ENCODE data around the gene LBH. TPM values are rescaled to one million over a fixed set of nuclear protein-coding genes. Genes with fewer than 3 reads are reported as not detected.

The LBH gene
- polyA plus RNA-seq, 1 donor (not counting 4 experiments of a cell fraction or from before 2014, with no cell fraction given): 0.83 TPM

- H3K9ac ChIP-seq (ENCODE audit: control insufficient read depth, extremely low read depth, insufficient read depth, low read length): no peak overlapping the region
- H4K20me1 ChIP-seq (ENCODE audit: control insufficient read depth, extremely low read depth, insufficient read depth, low read length): no peaks in the 10 kb centered on the region
- FAIRE-seq: no peak
- no peak overlapping the region for H3K4me2 ChIP-seq (ENCODE audit: control insufficient read depth, extremely low read depth, insufficient read depth, low read depth, low read length)
- H3K9me1 ChIP-seq (ENCODE audit: control insufficient read depth, extremely low read depth, insufficient read depth, low read length): no peaks in the 10 kb centered on the region
- H3K79me2 ChIP-seq (ENCODE audit: control insufficient read depth, insufficient read depth, low read length): no peaks in the 10 kb centered on the region
- no peaks in the 10 kb centered on the region for H3K9me3 ChIP-seq (ENCODE audit: control insufficient read depth, low read depth, low read length)
- no peak for TF ChIP-seq CTCF (optimal IDR thresholded peaks at IDR 0.05 in 1 of 3, IDR thresholded peaks at IDR 0.05 in 1 of 3, conservative IDR thresholded peaks at IDR 0.05 in 1 of 3; ENCODE audit: extremely low read depth in 1 of 3, insufficient read depth in 2 of 3, low read length in 3 of 3)
- no peak for TF ChIP-seq EZH2 (IDR thresholded peaks at IDR 0.05; ENCODE audit: low read length)
- no peak overlapping the region for H2AFZ ChIP-seq (ENCODE audit: control insufficient read depth, low read length)
- DNase-seq (ENCODE audit: low read depth, low spot score): no peak
- no peaks in the 10 kb centered on the region for H3K27me3 ChIP-seq (ENCODE audit: control insufficient read depth, extremely low read depth, insufficient read depth, low read length)
- dilution Hi-C loops (cut with MboI; ENCODE audit: extremely low pct_ligation_motif_present, low sequenced_read_pairs): no loop called here
- no peaks in the 10 kb centered on the region for H3K36me3 ChIP-seq (ENCODE audit: control insufficient read depth in 2 of 2, extremely low read depth in 1 of 2, insufficient read depth in 2 of 2, low read length in 2 of 2)
- peaks cover 6% of the 10 kb centered on the region for H3K4me1 ChIP-seq (ENCODE audit: control insufficient read depth, extremely low read depth, insufficient read depth, low read length)
- no peak overlapping the region for H3K27ac ChIP-seq (ENCODE audit: control insufficient read depth, insufficient read depth, low read length)
- H3K4me3 ChIP-seq (ENCODE audit: control insufficient read depth in 2 of 3, extremely low read depth in 1 of 3, insufficient read depth in 2 of 3, low read depth in 1 of 3, low read length in 3 of 3): no peak overlapping the region
Measured at GRCh38 chr2:30248791-30249190, 17.5 kb downstream of the LBH start.

GRCh38 chr2:30249354-30249753 is 18.0 kb downstream of the LBH start:
- Histone ChIP-seq H3K36me3 (ENCODE audit: control insufficient read depth in 2 of 2, extremely low read depth in 1 of 2, insufficient read depth in 2 of 2, low read length in 2 of 2) (no peaks in the 10 kb centered on the region), H2AFZ (ENCODE audit: control insufficient read depth, low read length) (no peak overlapping the region), H4K20me1 (ENCODE audit: control insufficient read depth, extremely low read depth, insufficient read depth, low read length) (no peaks in the 10 kb centered on the region), H3K4me2 (ENCODE audit: control insufficient read depth, extremely low read depth, insufficient read depth, low read depth, low read length) (no peak overlapping the region), H3K4me3 (ENCODE audit: control insufficient read depth in 2 of 3, extremely low read depth in 1 of 3, insufficient read depth in 2 of 3, low read depth in 1 of 3, low read length in 3 of 3) (no peak overlapping the region), H3K9ac (ENCODE audit: control insufficient read depth, extremely low read depth, insufficient read depth, low read length) (no peak overlapping the region), H3K9me3 (ENCODE audit: control insufficient read depth, low read depth, low read length) (no peaks in the 10 kb centered on the region), H3K4me1 (ENCODE audit: control insufficient read depth, extremely low read depth, insufficient read depth, low read length) (peaks cover 6% of the 10 kb centered on the region), H3K79me2 (ENCODE audit: control insufficient read depth, insufficient read depth, low read length) (no peaks in the 10 kb centered on the region), H3K27ac (ENCODE audit: control insufficient read depth, insufficient read depth, low read length) (no peak overlapping the region), H3K9me1 (ENCODE audit: control insufficient read depth, extremely low read depth, insufficient read depth, low read length) (no peaks in the 10 kb centered on the region), H3K27me3 (ENCODE audit: control insufficient read depth, extremely low read depth, insufficient read depth, low read length) (no peaks in the 10 kb centered on the region)
- no peak for FAIRE-seq
- DNase-seq (ENCODE audit: low read depth, low spot score): no peak
- TF ChIP-seq EZH2 (IDR thresholded peaks at IDR 0.05; ENCODE audit: low read length): no peak
- no peak for TF ChIP-seq CTCF (optimal IDR thresholded peaks at IDR 0.05 in 1 of 3, IDR thresholded peaks at IDR 0.05 in 1 of 3, conservative IDR thresholded peaks at IDR 0.05 in 1 of 3; ENCODE audit: extremely low read depth in 1 of 3, insufficient read depth in 2 of 3, low read length in 3 of 3)
- dilution Hi-C loops (cut with MboI; ENCODE audit: extremely low pct_ligation_motif_present, low sequenced_read_pairs): no loop called here
